SK-N-SH (cell line): ENCODE data around the gene SEC24B. TPM values are rescaled to one million over a fixed set of nuclear protein-coding genes. Genes with fewer than 3 reads are reported as not detected.
A peak's percentile ranks its signal among the peaks of the same experiment; 100 is the strongest.

ENCODE experiments used
- CTCF ChIA-PET: fragments of 300-600, 350-600 bp; formaldehyde crosslinking; extraction: SDS; loops from one replicate; lab custom pipeline; 2021; lab: Yijun Ruan, JAX
- POLR2A ChIA-PET: fragments of 350-600 bp; sonication (Branson Sonifier 250); formaldehyde crosslinking; extraction: SDS; loops from one replicate; lab custom pipeline; 2020; ENCODE audit warnings: antibody characterized with exemption, inconsistent platforms; lab: Yijun Ruan, JAX
- DNase-seq: peaks from one replicate; pipeline ENCODE4 v3.0.0; 2012
- H2AFZ ChIP-seq: fragments of 200-600 bp; sonication (generic); 2 replicates; pipeline ENCODE4 v1.8.1; 2016; ENCODE audit warnings: antibody characterized with exemption, mild to moderate bottlenecking, low read depth
- H3F3A ChIP-seq: fragments of 200-600 bp; sonication (generic); replicated peaks from 2 replicates; pipeline ENCODE3; 2016; ENCODE audit warnings: antibody characterized with exemption, mild to moderate bottlenecking; ENCODE audit not compliant: insufficient read depth
- H3K27ac ChIP-seq, 2 experiments: fragments of 200-500 bp in 1 of 2; fragments of 200-600 bp in 1 of 2; sonication (Bioruptor generic) in 1 of 2; sonication (generic), shearing (Covaris generic) in 1 of 2; 2 replicates each; pipeline versions ENCODE4 v1.5.1 to v1.6.1; 2014 to 2016; ENCODE audit warnings: low read depth in 2 of 2, inconsistent platforms in 1 of 2, low read length in 1 of 2, mild to moderate bottlenecking in 1 of 2, mixed read lengths in 1 of 2
- H3K27me3 ChIP-seq: fragments of 200-600 bp; sonication (generic), shearing (Covaris generic); 2 replicates; pipeline ENCODE4 v1.6.1; 2016; ENCODE audit warnings: mixed run types; ENCODE audit not compliant: insufficient read depth
- H3K36me3 ChIP-seq, 2 experiments: fragments of 200-500 bp in 1 of 2; fragments of 200-600 bp in 1 of 2; sonication (Bioruptor generic) in 1 of 2; sonication (generic) in 1 of 2; replicated peaks in 1 of 2; 2 replicates each; pipeline versions ENCODE3 to v1.5.1; 2014 to 2016; ENCODE audit warnings: low read length in 1 of 2, mild to moderate bottlenecking in 1 of 2; ENCODE audit not compliant: insufficient read depth in 2 of 2, control insufficient read depth in 1 of 2
- H3K4me1 ChIP-seq, 2 experiments: fragments of 200-500 bp in 1 of 2; fragments of 200-600 bp in 1 of 2; sonication (Bioruptor generic) in 1 of 2; sonication (generic), shearing (Covaris generic) in 1 of 2; 2 replicates each; pipeline versions ENCODE4 v1.5.1 to v1.6.1; 2014 to 2016; ENCODE audit warnings: low read depth in 1 of 2, low read length in 1 of 2, mixed run types in 1 of 2; ENCODE audit not compliant: insufficient read depth in 2 of 2, control insufficient read depth in 1 of 2
- H3K4me2 ChIP-seq: fragments of 200-600 bp; sonication (generic), shearing (Covaris generic); 2 replicates; pipeline ENCODE4 v1.6.1; 2017; ENCODE audit warnings: mixed run types
- H3K4me3 ChIP-seq, 2 experiments: fragments of 200-500 bp in 1 of 2; fragments of 200-600 bp in 1 of 2; sonication (Bioruptor generic) in 1 of 2; sonication (generic), shearing (Covaris generic) in 1 of 2; 2 replicates each; pipeline versions ENCODE4 v1.5.1 to v1.8.1; 2014 to 2016; ENCODE audit warnings: low read depth in 2 of 2, inconsistent platforms in 1 of 2, low read length in 1 of 2, mild to moderate bottlenecking in 1 of 2, mixed read lengths in 1 of 2, moderate library complexity in 1 of 2
- H3K79me2 ChIP-seq: fragments of 200-600 bp; sonication (generic); 2 replicates; pipeline ENCODE4 v1.8.1; 2017; ENCODE audit warnings: mild to moderate bottlenecking; ENCODE audit not compliant: insufficient read depth
- H3K9ac ChIP-seq: fragments of 200-600 bp; sonication (generic); 2 replicates; pipeline ENCODE4 v1.6.1; 2017; ENCODE audit warnings: mixed run types
- H3K9me2 ChIP-seq: fragments of 200-600 bp; sonication (generic); 2 replicates; pipeline ENCODE4 v1.6.1; 2017; ENCODE audit warnings: mixed run types
- H3K9me3 ChIP-seq: fragments of 200-600 bp; sonication (generic); 2 replicates; pipeline ENCODE4 v1.6.1; 2017; ENCODE audit warnings: mixed run types, mild to moderate bottlenecking, moderate library complexity
- H4K20me1 ChIP-seq: fragments of 200-600 bp; sonication (generic); 2 replicates; pipeline ENCODE4 v1.6.1; 2017; ENCODE audit warnings: mild to moderate bottlenecking, mixed run types; ENCODE audit not compliant: insufficient read depth
- CHD2 ChIP-seq: fragments of 150-350 bp; IDR thresholded peaks from 2 replicates; pipeline ENCODE4 v1.6.1; 2018; ENCODE audit warnings: low read length; ENCODE audit not compliant: partially characterized antibody
- EZH2phosphoT487 ChIP-seq: fragments of 200-600 bp; sonication (generic); IDR thresholded peaks from 2 replicates; pipeline ENCODE4 v1.6.1; 2017; ENCODE audit warnings: low read depth, mixed run types, mild to moderate bottlenecking, antibody characterized with exemption, moderate library complexity, borderline replicate concordance
- GABPA ChIP-seq: IDR thresholded peaks from 2 replicates; pipeline ENCODE4 v1.4.0; 2012; ENCODE audit warnings: low read depth, mild to moderate bottlenecking
- JUND ChIP-seq: IDR thresholded peaks from 2 replicates; pipeline ENCODE4 v1.4.0; 2012
- NFIC ChIP-seq: IDR thresholded peaks from 2 replicates; pipeline ENCODE4 v1.4.0; 2012; ENCODE audit warnings: borderline replicate concordance
- NRF1 ChIP-seq: IDR thresholded peaks from 2 replicates; pipeline ENCODE4 v1.6.1; 2012; ENCODE audit warnings: low read depth, mild to moderate bottlenecking, low read length
- RCOR1 ChIP-seq: fragments of 150-350 bp; IDR thresholded peaks from 2 replicates; pipeline ENCODE4 v1.6.1; 2017; ENCODE audit warnings: antibody characterized with exemption, low read length
- RFX5 ChIP-seq: IDR thresholded peaks from 2 replicates; pipeline ENCODE4 v1.6.1; 2012; ENCODE audit warnings: mild to moderate bottlenecking, improper control_type of control experiment, low read length
- SIN3A ChIP-seq: IDR thresholded peaks from 2 replicates; pipeline ENCODE4 v1.6.1; 2012; ENCODE audit warnings: low read depth, mild to moderate bottlenecking, low read length, moderate library complexity, borderline replicate concordance
- SMC3 ChIP-seq: IDR thresholded peaks from 2 replicates; pipeline ENCODE4 v1.6.1; 2012; ENCODE audit warnings: low read depth, low read length, improper control_type of control experiment
- TAF1 ChIP-seq: IDR thresholded peaks from 2 replicates; pipeline ENCODE4 v1.6.1; 2012; ENCODE audit warnings: low read depth, mild to moderate bottlenecking, low read length, moderate library complexity, borderline replicate concordance
- TCF12 ChIP-seq: IDR thresholded peaks from 2 replicates; pipeline ENCODE4 v1.4.0; 2012
- TEAD4 ChIP-seq: IDR thresholded peaks from 2 replicates; pipeline ENCODE4 v1.4.0; 2012; ENCODE audit warnings: mild to moderate bottlenecking, borderline replicate concordance; ENCODE audit not compliant: insufficient read depth
- USF2 ChIP-seq: fragments of 150-350 bp; IDR thresholded peaks from 2 replicates; pipeline ENCODE4 v1.6.1; 2017; ENCODE audit warnings: antibody characterized with exemption, low read length, low read depth, borderline replicate concordance
- WGBS: methylation state at CpG from one replicate; pipeline ENCODE4 v1.1.6; 2017; ENCODE audit warnings: low lambda C conversion rate; 5-methylcytosine and 5-hydroxymethylcytosine counted together
- polyA plus RNA-seq, 3 experiments: library from polyadenylated mRNA; depleted of rRNA; stranded (reverse); fragments of >200 nt; gene quantifications; 2 replicates each; pipeline ENCODE4 v1.2.3, GENCODE V29; 2012
- TF ChIP-seq, protein P1 (sequence below): IDR thresholded peaks from 2 replicates; pipeline ENCODE4; 2012
- TF ChIP-seq, protein P2 (sequence below): IDR thresholded peaks from 2 replicates; pipeline ENCODE4 v1.4.0; 2012; ENCODE audit warnings: low read depth, borderline replicate concordance

Gene SEC24B
- polyA plus RNA-seq, 1 of the 3 experiments (the other 2 are of a cell fraction) = 23.0 TPM

DNA sequence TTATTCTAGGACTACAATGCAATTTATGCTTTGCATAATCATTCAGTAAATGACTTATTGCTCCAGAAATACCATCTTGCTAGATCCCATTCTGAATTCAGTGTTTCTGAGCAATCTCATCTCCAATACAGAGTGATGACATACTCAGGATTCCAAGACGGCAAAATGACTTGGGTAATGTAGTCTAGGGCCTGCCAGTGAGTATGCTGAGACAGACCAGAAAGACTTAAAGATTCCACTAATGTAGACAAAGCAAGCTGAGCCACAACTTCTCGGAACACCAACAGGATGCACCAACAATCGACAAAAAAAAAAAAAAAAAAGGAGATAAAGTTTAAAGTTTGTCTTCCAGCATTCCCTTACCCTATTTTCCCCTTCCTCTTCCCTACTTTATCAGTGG lies 919 bp upstream of the SEC24B start:
- Histone ChIP-seq H3F3A (peaks cover 1% of the 10 kb centered on the region), H3K79me2 (peaks cover 54% of the 10 kb centered on the region), H3K4me3 (peak overlapping the region; percentile 88 to 89), H3K27ac (peak overlapping the region; percentile 34 to 82), H3K9me2 (no peaks in the 10 kb centered on the region), H2AFZ (peak overlapping the region; percentile 97), H3K36me3 (peaks cover 15 to 16% of the 10 kb centered on the region in 2 experiments), H3K9me3 (no peaks in the 10 kb centered on the region), H3K27me3 (no peaks in the 10 kb centered on the region), H4K20me1 (peaks cover 35% of the 10 kb centered on the region), H3K4me1 (peaks cover 17 to 19% of the 10 kb centered on the region in 2 experiments), H3K4me2 (peak overlapping the region; percentile 87), H3K9ac (peak overlapping the region; percentile 80)
- DNase-seq = no peak
- POLR2A ChIA-PET = interaction anchor here (0.6 to 1.1 kb wide), 2 partner anchors 627 to 1247 kb away, joined by 3 read pairs; no protein-coding TSS in a partner anchor
- CTCF ChIA-PET = interaction anchor here (0.7 to 3.3 kb wide), 53 partner anchors 8 to 1083 kb away, joined by 3 to 20 read pairs (median 4); partner anchors contain the start of genes CFI, GAR1 and MCUB
- 26% methylated on average over 3 of the region's 3 CpGs for WGBS
- TF ChIP-seq SMC3 = no peak
- TF ChIP-seq, protein P1, sequence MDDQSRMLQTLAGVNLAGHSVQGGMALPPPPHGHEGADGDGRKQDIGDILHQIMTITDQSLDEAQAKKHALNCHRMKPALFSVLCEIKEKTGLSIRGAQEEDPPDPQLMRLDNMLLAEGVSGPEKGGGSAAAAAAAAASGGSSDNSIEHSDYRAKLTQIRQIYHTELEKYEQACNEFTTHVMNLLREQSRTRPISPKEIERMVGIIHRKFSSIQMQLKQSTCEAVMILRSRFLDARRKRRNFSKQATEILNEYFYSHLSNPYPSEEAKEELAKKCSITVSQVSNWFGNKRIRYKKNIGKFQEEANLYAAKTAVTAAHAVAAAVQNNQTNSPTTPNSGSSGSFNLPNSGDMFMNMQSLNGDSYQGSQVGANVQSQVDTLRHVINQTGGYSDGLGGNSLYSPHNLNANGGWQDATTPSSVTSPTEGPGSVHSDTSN = no peak
- TF ChIP-seq TAF1 = no peak
- TF ChIP-seq TCF12 = no peak
- TF ChIP-seq JUND = no peak
- TF ChIP-seq CHD2 = no peak
- TF ChIP-seq USF2 = no peak
- TF ChIP-seq RFX5 = no peak
- no peak for TF ChIP-seq GABPA
- TF ChIP-seq EZH2phosphoT487 = no peak
- TF ChIP-seq RCOR1 = no peak
- TF ChIP-seq, protein P2, sequence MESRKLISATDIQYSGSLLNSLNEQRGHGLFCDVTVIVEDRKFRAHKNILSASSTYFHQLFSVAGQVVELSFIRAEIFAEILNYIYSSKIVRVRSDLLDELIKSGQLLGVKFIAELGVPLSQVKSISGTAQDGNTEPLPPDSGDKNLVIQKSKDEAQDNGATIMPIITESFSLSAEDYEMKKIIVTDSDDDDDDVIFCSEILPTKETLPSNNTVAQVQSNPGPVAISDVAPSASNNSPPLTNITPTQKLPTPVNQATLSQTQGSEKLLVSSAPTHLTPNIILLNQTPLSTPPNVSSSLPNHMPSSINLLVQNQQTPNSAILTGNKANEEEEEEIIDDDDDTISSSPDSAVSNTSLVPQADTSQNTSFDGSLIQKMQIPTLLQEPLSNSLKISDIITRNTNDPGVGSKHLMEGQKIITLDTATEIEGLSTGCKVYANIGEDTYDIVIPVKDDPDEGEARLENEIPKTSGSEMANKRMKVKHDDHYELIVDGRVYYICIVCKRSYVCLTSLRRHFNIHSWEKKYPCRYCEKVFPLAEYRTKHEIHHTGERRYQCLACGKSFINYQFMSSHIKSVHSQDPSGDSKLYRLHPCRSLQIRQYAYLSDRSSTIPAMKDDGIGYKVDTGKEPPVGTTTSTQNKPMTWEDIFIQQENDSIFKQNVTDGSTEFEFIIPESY = no peak
- TF ChIP-seq SIN3A = no peak
- no peak for TF ChIP-seq TEAD4
- no peak for TF ChIP-seq NRF1
- no peak for TF ChIP-seq NFIC
